GM19455 (cell line): Measurements from ENCODE around the gene GFM1.
A peak's percentile ranks its signal among the peaks of the same experiment; 100 is the strongest.

Experiments
- ATAC-seq: cut with Tn5 transposase; IDR thresholded peaks from one replicate; pipeline ENCODE4 v1.9.1; 2021; ENCODE audit not compliant: unreplicated experiment

The GFM1 gene

DNA sequence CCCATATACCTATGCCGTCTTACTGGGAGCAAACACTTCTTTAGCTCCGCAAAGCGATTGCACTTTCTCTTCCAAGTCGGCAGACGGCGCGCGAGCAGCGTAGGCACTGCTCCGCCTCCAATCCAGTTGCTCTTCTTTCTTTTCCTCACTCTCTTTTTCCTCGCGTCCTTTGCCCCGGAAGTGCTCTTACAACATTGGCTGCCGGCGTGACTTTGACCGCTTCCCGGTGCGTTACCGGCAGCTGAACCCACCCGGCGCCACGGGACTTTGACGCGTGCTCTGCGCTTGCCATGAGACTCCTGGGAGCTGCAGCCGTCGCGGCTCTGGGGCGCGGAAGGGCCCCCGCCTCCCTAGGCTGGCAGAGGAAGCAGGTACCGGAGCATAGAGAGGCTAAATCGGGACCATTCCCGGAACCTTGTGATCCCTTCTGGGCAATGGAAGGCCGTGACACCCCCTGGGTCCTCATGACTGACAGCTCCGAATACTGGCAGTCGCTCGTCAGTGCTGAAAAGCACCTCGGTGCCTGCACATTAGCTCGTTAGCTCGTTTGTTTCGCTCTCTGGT lies at the start of gene GFM1:
GFM1 (plus strand) TSS at position 183 of the 564 bp plus-strand sequence; CDS start at position 291, 108 bp downstream.
- ATAC-seq, result peak; percentile 100

DNA sequence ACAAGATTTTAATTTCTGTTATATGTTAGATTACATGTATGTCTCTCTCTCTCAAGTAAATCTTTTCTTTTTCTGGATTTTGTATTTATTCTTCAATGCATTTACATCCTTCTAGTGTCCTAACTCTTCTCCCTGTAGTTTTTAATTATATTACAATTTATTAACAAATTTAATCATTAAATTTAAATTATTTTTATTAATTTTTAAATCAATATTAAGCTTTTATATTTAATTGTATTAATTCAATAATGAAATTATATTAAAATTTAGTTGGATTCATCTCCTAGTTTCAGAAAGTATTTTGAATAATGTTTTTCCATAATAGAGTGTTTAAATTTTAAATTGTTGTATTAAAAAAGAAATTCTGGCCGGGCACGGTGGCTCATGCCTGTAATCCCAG lies 43.5 kb upstream of the GFM1 start:
- no peak for ATAC-seq

DNA sequence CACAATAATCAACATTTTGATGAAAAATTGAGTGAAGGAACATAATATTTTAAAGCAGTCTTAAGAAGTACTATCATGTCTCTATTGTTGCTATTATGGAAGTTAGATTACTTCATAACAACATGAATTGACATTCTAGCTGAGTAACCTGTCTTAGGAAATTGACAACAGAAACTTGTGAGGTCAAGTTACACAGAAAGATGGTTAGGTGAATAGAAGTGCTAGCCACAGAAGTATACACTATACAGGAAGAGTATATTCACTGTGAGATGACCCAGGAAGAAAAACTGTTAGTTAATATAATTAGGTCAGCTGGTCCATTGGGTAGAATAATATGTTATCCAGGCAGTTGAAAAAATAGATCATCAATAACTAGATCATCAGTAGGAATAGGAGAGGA lies 42.1 kb upstream of the GFM1 start:
- ATAC-seq, result no peak

DNA sequence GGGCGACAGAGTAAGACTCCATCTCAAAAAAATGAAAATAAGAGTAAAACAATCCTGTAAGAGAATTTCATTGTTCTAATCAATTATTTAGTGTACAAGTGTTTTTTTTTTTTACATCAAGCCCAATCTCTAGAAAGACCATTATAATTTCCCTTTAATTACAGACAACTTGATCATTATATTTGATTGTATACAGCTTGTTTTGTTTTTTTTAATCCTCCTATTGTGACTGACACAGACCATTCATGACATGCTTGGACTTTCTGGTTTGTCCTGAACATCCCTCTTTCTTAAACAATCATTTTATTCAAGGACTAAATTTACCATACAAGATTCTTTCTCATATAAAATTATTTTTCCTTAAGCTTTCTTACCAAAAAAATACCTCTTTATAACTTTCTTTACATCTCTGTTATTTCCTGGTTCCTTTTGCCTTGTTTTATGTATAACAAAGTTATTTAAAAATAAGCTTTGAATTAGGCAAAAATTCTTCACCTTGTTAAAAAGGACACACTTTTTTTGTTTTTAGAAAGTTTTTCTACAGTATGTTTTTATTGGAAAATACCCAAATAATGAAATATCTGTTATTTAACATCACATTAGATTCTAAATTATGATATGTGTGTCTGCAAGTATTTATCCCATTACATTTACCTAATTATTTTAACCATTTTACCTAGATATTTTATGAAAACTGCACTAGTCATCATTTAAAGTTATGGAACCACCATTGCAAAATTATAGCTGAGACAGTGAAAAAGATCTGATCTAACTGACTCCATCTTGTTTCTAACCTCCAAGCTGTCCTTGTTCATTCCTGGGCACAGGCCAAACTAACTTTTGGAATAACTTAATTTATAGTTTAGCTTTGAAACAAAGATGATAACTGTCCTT lies 26.1 kb upstream of the GFM1 start:
- ATAC-seq, result no peak

DNA sequence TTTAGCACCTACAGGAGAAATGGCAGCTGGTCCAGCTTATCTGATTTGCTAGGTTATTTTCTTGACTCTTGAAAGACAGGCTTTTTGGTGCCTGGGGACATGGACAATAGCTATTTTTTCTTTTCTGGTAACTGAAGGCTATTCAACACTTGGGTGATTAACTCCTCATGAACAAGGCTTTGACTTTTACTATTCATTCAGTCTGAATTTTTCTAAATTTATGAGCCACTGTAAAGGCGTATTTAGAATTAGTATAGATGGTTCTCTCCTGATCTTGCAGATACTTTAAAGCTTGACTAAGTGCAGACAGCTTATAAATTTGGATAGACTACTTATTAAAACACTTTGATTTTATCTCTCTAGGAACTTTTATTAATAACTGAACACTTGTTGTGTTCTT lies 18.4 kb upstream of the GFM1 start:
- no peak for ATAC-seq

- ATAC-seq, result no peak
Observed at GRCh38 chr3:158631981-158632380, 12.3 kb upstream of the GFM1 start.

DNA sequence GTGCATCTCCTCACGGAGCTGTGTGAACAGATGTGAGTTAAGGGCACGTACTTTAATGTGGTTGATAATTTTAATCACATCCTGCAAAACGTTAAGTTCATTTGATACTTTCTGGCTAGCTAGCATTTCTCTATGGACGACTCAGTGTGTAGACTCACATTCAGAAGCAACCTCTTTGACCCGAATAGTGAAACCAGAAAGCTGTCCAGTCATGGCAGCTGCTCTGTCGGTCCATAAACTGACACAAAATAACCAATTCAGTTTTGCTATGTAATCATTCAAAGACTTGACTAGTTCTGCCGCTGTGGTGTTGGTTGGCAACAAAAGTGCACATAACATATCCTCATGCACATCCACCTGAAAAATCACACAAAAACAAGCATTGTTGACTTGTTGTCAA lies 3.7 kb upstream of the GFM1 start:
- no peak for ATAC-seq

DNA sequence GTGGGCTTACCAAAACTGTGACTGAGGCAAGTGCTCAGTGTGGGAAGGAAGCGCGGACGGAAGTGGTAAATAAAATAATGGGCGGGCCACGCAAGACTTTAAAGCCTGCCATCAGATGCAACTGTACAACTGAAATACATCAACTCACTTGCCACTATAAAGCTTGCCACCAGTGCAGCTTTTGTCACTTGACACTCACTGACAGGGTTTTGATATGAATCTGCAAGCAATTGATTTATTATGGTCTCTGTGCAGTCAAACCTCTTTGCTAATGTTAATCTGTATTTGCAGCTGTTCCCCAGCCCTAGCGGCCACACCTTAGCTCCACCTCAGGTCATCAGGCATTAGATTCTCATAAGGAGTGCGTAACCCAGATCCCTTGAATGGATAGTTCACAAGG lies 2.3 kb upstream of the GFM1 start:
- no peak for ATAC-seq

DNA sequence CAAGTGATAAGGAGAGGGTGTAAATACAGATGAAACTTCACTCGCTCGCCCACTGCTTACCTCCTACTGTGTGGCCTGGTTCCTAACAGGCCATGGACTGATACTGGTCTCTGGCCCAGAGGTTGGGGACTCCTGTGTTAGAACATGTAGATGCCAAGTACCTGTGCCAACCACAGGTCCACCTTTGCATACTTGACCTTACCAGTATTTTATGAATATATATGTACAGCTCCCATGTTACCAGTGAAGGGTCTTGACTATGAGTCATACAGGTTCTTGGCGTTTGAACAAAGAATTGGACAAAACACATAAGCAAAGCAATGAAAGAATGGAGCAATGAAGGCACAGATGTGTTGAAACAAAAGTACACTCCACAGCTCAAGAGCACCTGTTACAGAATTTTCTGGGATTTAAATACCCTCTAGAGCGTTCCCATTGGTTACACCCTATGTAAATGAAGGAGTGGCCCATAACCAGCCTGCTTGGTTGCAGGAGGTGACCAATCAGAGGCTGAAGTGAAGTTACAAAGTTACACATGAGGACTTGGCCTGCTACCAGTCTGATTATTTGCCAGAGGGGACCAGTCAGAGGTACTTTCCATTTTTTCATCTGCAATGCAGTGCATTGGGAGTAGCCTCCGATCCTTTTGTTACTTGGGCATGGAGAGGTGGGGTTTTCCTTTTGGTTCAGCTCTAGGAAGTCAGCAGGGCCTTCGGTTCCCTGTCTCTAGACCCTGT lies 1.7 kb upstream of the GFM1 start:
- ATAC-seq, result no peak

DNA sequence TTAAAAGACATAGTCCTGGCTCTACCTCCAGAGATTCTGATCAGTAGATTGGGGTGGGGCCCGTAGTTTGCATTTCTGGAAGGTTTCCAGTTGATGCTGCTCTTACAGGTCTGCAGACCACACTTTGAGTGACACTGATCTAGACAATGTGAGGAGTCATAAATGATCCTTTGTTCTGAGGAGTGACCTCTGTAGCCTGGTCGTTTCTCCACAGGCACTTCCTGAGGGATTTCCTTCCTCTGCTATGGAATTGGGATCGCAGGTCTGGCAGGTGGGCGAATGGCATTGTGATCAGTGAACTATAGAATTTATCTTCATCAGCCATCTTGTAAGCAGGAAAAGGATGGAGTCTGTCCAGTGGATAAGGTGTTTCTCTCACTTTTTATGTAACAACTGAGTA lies 5.5 kb downstream of the GFM1 start:
- no peak for ATAC-seq

DNA sequence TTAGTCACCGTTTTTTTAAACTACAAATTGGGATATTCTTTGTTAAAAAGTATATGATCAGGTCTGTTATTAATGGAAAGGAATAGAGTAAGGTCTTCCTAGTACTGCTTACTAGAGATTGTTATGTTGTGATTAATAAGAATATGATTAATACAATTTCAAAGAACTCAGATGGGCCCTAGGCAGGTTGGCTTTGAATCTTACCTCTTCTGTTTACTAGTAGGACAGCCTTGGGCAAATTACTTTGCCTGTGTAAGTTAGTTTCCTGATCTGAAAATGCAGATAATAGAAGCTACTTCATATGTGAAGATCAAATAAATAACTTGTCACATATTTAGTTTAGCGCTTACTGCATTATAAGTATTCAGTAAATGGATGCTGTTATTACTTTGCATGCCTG lies 6.9 kb downstream of the GFM1 start:
- no peak for ATAC-seq

DNA sequence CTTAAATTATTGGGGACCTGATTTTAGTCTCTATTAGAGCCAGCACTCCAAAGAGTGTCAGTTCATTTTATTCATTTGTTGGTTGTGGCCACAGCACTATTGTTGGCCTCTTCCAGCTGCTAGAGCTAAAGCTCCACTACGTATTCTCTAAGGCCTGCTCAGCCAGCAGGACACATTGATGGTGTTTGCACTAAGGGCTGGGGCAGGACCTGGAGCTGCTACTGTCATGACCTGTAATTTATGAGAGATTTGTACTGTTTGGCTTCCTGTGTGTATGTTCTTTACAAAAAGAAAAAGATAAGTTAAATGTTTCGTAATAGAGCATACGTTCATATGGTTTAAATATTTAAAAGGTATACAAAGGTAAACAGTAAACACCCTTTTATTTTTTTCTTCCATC lies 8.1 kb downstream of the GFM1 start:
- no peak for ATAC-seq

DNA sequence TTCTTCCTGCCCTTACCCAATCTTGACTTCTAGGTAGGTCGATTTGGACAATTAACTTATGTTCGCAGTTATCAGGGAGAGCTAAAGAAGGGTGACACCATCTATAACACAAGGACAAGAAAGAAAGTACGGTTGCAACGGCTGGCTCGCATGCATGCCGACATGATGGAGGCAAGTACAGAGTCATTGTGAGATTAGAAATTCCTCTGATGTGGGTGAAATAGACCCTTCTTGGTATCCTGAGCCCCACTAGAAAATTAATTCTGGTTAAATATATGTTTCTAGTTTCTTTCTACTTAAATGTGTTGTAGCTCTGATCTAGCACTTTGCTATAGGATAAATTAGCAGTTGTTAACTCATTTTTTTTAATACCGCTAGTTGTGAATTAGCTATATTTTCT lies 14.6 kb downstream of the GFM1 start:
- no peak for ATAC-seq

GRCh38 chr3:158659454-158660237 lies 15.3 kb downstream of the GFM1 start:
- ATAC-seq, result peak; percentile 88

DNA sequence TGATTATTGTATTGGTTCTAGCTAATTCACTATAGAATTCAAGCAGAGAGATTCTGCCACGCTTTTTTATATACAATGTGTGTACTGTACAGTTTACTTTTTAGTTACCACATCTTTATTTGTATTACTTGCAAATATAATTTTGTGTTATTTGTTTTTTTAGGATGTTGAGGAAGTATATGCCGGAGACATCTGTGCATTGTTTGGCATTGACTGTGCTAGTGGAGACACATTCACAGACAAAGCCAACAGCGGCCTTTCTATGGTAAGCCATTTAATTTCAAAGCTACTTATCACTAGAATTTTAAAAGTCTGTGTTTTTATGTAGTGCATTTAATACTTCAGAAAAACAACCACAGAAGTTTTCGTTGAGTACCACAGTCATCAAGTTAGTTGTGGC lies 16.4 kb downstream of the GFM1 start:
- ATAC-seq, result no peak

GRCh38 chr3:158663246-158663645 lies 18.9 kb downstream of the GFM1 start:
- no peak for ATAC-seq

GRCh38 chr3:158663832-158664231 lies 19.5 kb downstream of the GFM1 start:
- ATAC-seq, result no peak

DNA sequence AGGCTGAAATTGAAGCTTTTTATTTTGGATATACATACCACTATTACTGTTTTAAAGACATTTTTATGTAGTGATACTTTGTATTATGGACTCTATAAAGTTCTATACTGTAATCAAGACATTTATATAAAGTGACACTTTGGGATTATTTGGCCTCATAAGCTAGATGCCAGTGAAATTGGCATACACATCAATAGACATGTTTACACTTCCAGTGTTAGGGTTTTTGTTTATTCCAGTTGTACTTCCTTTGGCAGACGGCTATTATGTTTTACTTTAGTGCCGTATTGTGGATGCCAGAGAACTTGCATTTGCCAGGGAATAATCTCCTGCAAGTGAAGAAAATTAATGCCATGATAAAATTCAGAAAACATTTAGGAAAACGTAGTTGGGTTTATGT lies 22.1 kb downstream of the GFM1 start:
- no peak for ATAC-seq

- no peak for ATAC-seq
Observed at GRCh38 chr3:158668506-158668905, 24.2 kb downstream of the GFM1 start.

GRCh38 chr3:158671821-158672214 lies 27.5 kb downstream of the GFM1 start:
- no peak for ATAC-seq
